Stomach smooth muscle (tissue), 2 donors: ENCODE results near the gene TBC1D1.

ENCODE experiments used
- H3K27ac ChIP-seq: one replicate; pipeline ENCODE4 v1.7.0; 2013; ENCODE audit warnings: mild to moderate bottlenecking, low read length, inconsistent platforms
- H3K27me3 ChIP-seq, 2 donors: one replicate each; pipeline ENCODE4 v1.7.0; 2013; ENCODE audit warnings: low read length in 2 of 2; ENCODE audit not compliant: insufficient read depth in 2 of 2, control insufficient read depth in 1 of 2
- H3K36me3 ChIP-seq, 2 donors: one replicate each; pipeline ENCODE4 v1.7.0; 2013; ENCODE audit warnings: low read length in 2 of 2; ENCODE audit not compliant: control insufficient read depth in 2 of 2, insufficient read depth in 2 of 2
- H3K4me1 ChIP-seq: one replicate; pipeline ENCODE4 v1.7.0; 2013; ENCODE audit warnings: low read length; ENCODE audit not compliant: control insufficient read depth, insufficient read depth
- H3K4me3 ChIP-seq, 2 donors: one replicate each; pipeline ENCODE4 v1.7.0; 2013; ENCODE audit warnings: low read length in 2 of 2
- H3K9ac ChIP-seq, 2 donors: one replicate each; pipeline ENCODE4 v1.7.0; 2013; ENCODE audit warnings: low read length in 2 of 2, mild to moderate bottlenecking in 1 of 2
- H3K9me3 ChIP-seq, 2 donors: one replicate each; pipeline ENCODE4 v1.7.0; 2013; ENCODE audit warnings: low read length in 2 of 2; ENCODE audit not compliant: control insufficient read depth in 2 of 2
- donor health status: healthy.
- donor health status: Pancreatic carcinoma.

TBC1D1 gene

DNA sequence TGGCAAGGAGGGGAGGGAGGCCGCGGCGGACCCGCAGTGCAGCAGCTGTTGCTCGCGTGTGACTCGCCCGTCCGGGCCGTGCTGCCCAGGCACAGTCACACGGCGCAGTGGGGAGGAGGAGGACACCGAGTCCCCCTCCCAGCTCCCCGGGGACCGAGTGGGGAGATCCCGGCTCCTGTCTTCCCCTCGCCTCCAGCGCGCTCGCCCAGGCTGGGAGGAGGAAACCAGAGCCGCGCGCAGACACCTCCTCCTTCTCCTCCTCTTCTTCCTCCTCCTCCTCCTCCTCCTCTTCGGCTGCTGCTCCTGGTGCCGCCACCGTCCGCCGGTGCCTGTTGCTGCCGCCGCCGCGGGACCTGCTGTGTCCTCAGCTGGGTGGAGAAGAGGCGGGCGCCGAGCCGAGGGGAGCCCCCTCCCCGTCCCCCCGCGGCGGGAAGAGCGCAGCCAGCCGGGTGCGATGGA lies at the start of gene TBC1D1:
TBC1D1 (plus strand) TSS at position 284 of the 459 bp plus-strand sequence. CDS start 11,012 bp downstream, outside the sequence.
- Histone ChIP-seq H3K27ac (peak within 1 kb of the TSS; percentile 99), H3K4me1 (peaks cover 48% of the 10 kb centered on the region), H3K9me3 (no peaks in the 10 kb centered on the region), H3K36me3 (no peaks in the 10 kb centered on the region), H3K27me3 (no peaks in the 10 kb centered on the region), H3K9ac (peak within 1 kb of the TSS; percentile 86 to 95), H3K4me3 (peak within 1 kb of the TSS; percentile 83 to 88)

DNA sequence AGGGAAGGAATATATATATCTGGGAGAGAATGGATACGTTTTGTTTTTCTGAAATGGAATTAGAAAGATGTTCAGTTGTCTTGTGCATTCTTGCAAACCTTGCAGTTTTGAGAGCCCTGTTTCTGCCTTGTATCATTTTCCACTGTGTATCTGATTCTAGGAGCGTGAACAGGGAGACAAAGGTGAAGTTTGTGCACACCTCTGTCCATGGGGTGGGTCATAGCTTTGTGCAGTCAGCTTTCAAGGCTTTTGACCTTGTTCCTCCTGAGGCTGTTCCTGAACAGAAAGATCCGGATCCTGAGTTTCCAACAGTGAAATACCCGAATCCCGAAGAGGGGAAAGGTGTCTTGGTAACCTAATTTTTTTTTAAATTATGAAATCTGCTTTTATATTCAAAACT lies 46.7 kb upstream of the TBC1D1 start:
- Histone ChIP-seq H3K9me3 (no peaks in the 10 kb centered on the region), H3K4me1 (no peaks in the 10 kb centered on the region), H3K36me3 (peaks cover 41 to 53% of the 10 kb centered on the region in 2 donors), H3K27me3 (no peaks in the 10 kb centered on the region), H3K27ac (no peak overlapping the region), H3K9ac (no peak overlapping the region), H3K4me3 (no peak overlapping the region)

GRCh38 chr4:37845201-37845600 lies 45.7 kb upstream of the TBC1D1 start:
- H3K4me1 ChIP-seq: no peaks in the 10 kb centered on the region
- H3K27ac ChIP-seq: no peak overlapping the region
- peaks cover 37 to 51% of the 10 kb centered on the region in 2 donors for H3K36me3 ChIP-seq
- no peaks in the 10 kb centered on the region for H3K27me3 ChIP-seq
- H3K4me3 ChIP-seq: no peak overlapping the region
- no peak overlapping the region for H3K9ac ChIP-seq
- H3K9me3 ChIP-seq: no peaks in the 10 kb centered on the region

GRCh38 chr4:37847311-37847884 lies 43.5 kb upstream of the TBC1D1 start:
- H3K4me1 ChIP-seq: no peaks in the 10 kb centered on the region
- no peak overlapping the region for H3K4me3 ChIP-seq
- no peak overlapping the region for H3K9ac ChIP-seq
- H3K9me3 ChIP-seq: no peaks in the 10 kb centered on the region
- H3K27me3 ChIP-seq: no peaks in the 10 kb centered on the region
- H3K27ac ChIP-seq: no peak overlapping the region
- peaks cover 36 to 48% of the 10 kb centered on the region in 2 donors for H3K36me3 ChIP-seq

- Histone ChIP-seq H3K9ac (no peak overlapping the region), H3K27me3 (no peaks in the 10 kb centered on the region), H3K27ac (no peak overlapping the region), H3K9me3 (no peaks in the 10 kb centered on the region), H3K4me1 (no peaks in the 10 kb centered on the region), H3K36me3 (peaks cover 28 to 35% of the 10 kb centered on the region in 2 donors), H3K4me3 (no peak overlapping the region)
Observed at GRCh38 chr4:37852376-37852775, 38.5 kb upstream of the TBC1D1 start.

DNA sequence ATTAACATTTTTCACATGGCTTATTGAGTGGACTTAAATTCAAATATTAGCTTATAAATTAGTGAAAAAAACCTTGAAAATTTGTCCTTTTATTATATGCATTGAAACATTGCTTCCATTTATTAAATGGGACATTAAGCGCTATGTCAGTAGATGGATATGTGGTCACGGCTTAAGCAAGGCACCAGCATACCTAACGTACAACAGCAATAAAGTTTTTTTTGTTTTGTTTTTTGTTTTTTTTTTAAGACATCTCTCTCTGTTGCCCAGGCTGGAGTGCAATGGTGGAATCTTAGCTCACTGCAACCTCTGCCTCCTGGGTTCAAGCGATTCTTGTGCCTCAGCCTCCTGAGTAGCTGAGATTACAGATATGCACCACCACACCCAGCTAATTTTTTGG lies 32.8 kb upstream of the TBC1D1 start:
- Histone ChIP-seq H3K4me1 (no peaks in the 10 kb centered on the region), H3K9me3 (no peaks in the 10 kb centered on the region), H3K9ac (no peak overlapping the region), H3K27me3 (no peaks in the 10 kb centered on the region), H3K4me3 (no peak overlapping the region), H3K36me3 (peaks cover 16 to 17% of the 10 kb centered on the region in 2 donors), H3K27ac (no peak overlapping the region)

- H3K27ac ChIP-seq: no peak overlapping the region
- no peaks in the 10 kb centered on the region for H3K27me3 ChIP-seq
- H3K4me1 ChIP-seq: no peaks in the 10 kb centered on the region
- H3K9me3 ChIP-seq: no peaks in the 10 kb centered on the region
- H3K9ac ChIP-seq: no peak overlapping the region
- no peak overlapping the region for H3K4me3 ChIP-seq
- H3K36me3 ChIP-seq: peaks cover 13 to 22% of the 10 kb centered on the region in 2 donors
Observed at GRCh38 chr4:37858872-37859271, 32.0 kb upstream of the TBC1D1 start.

DNA sequence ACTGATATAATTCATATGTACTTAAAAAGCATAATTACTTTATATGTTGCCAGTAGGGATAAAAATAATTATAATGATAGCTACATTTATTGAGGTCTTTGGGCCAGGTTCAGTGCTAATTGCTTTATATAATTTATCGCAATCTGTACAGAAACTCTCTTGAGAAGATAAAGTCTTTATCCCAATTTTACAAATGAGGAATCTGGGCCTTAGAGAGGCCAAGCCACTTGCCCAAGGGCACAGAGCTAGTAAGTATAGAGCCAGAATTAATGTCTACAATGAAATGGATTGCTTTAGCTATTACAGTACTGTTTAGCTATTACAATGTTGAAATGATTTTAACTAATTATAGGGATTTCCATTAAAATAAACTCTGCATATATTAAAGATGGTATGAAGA lies 30.6 kb upstream of the TBC1D1 start:
- Histone ChIP-seq H3K4me3 (no peak overlapping the region), H3K9me3 (no peaks in the 10 kb centered on the region), H3K36me3 (peaks cover 10 to 22% of the 10 kb centered on the region in 2 donors), H3K4me1 (peaks cover 8% of the 10 kb centered on the region), H3K27ac (no peak overlapping the region), H3K9ac (no peak overlapping the region), H3K27me3 (no peaks in the 10 kb centered on the region)

- Histone ChIP-seq H3K4me1 (peaks cover 16% of the 10 kb centered on the region), H3K4me3 (no peak overlapping the region), H3K27ac (no peak overlapping the region), H3K9me3 (no peaks in the 10 kb centered on the region), H3K36me3 (peaks cover 7 to 10% of the 10 kb centered on the region in 2 donors), H3K27me3 (no peaks in the 10 kb centered on the region), H3K9ac (no peak overlapping the region)
Observed at GRCh38 chr4:37862961-37863360, 27.9 kb upstream of the TBC1D1 start.

GRCh38 chr4:37864786-37865185 lies 26.1 kb upstream of the TBC1D1 start:
- H3K27me3 ChIP-seq: no peaks in the 10 kb centered on the region
- H3K27ac ChIP-seq: peak overlapping the region; percentile 47
- no peak overlapping the region for H3K4me3 ChIP-seq
- H3K36me3 ChIP-seq: peaks cover 10% of the 10 kb centered on the region in 2 donors
- H3K9me3 ChIP-seq: no peaks in the 10 kb centered on the region
- no peak overlapping the region for H3K9ac ChIP-seq
- peaks cover 16% of the 10 kb centered on the region for H3K4me1 ChIP-seq

DNA sequence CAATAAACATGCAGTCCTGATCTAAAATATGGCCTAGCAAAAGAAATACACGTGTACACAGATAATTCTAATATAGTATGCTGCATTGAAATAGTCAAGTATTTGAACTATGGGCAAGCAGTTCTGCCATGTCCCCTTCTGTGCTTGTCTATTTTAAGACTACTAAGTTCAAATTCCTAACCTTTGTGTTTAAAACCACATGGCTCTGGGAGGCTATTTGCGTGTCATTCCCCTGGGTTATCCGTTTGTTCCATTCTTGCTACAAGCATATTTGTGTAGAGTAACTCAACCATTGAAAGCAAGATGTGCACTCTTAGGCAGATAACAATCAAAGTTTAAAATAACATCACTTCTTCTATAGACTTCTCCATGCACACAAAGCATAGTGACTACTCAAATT lies 25.4 kb upstream of the TBC1D1 start:
- Histone ChIP-seq H3K9me3 (no peaks in the 10 kb centered on the region), H3K27ac (peak overlapping the region; percentile 64), H3K4me3 (no peak overlapping the region), H3K4me1 (peaks cover 16% of the 10 kb centered on the region), H3K36me3 (peaks cover 10% of the 10 kb centered on the region in 2 donors), H3K9ac (no peak overlapping the region), H3K27me3 (no peaks in the 10 kb centered on the region)
